Pancreas (tissue), 10 donors: ENCODE measurements around the gene LAMA4. TPM values are rescaled to one million over a fixed set of nuclear protein-coding genes. Genes with fewer than 3 reads are reported as not detected.

ENCODE experiments used
- ATAC-seq, 4 donors: fragments of 200-7000 bp; cut with Tn5 transposase; one replicate each; pipeline versions ENCODE4 v1.8.0 to v1.9.1; 2020; ENCODE audit warnings: mild to moderate bottlenecking in 4 of 4, moderate library complexity in 4 of 4
- DNase-seq, 6 donors: peaks; one replicate each; pipeline ENCODE4 v3.0.0-alpha.2; 2020
- FAIRE-seq: peaks from 2 replicates; lab custom pipeline; 2012; peaks lifted over from hg19 to GRCh38; lab: Jason Lieb, UNC
- H3K27ac ChIP-seq, 4 donors: fragments of 200-600 bp; sonication (generic); 1 replicate in 3 of 4; 2 replicates in 1 of 4; pipeline versions ENCODE4 v1.5.0 to v1.8.0; 2020
- H3K27me3 ChIP-seq, 4 donors: fragments of 200-600 bp; one replicate each; pipeline ENCODE4 v1.8.0; 2021
- H3K36me3 ChIP-seq, 3 donors: fragments of 200-600 bp; sonication (generic) in 1 of 3; one replicate each; pipeline versions ENCODE4 v1.5.0 to v1.8.0; 2020 to 2021
- H3K4me1 ChIP-seq, 3 donors: fragments of 200-600 bp; one replicate each; pipeline ENCODE4 v1.8.0; 2021
- H3K4me3 ChIP-seq, 4 donors: fragments of 200-600 bp; sonication (generic) in 2 of 4; one replicate each; pipeline versions ENCODE4 v1.5.0 to v1.8.0; 2020 to 2021
- H3K9me3 ChIP-seq, 4 donors: fragments of 200-600 bp; one replicate each; pipeline ENCODE4 v1.8.0; 2021
- CTCF ChIP-seq, 4 donors: fragments of 200-600 bp; sonication (generic) in 3 of 4; IDR thresholded peaks; one replicate each; pipeline versions ENCODE4 v1.5.0 to v1.8.0; 2021; ENCODE audit warnings: antibody characterized with exemption in 4 of 4
- WGBS, 2 donors: extraction: QIAGEN DNeasy Blood & Tissue Kit; methylation state at CpG; one replicate each; pipeline ENCODE4 v1.1.7; 2013; 5-methylcytosine and 5-hydroxymethylcytosine counted together
- intact Hi-C, 3 donors: fragments of 100-400 bp; cut with DNase I; formaldehyde crosslinking; loops; one replicate each; pipeline versions ENCODE4 v1.11.1 to v1.14.2; 2022
- polyA plus RNA-seq, 2 donors: library from polyadenylated mRNA; stranded (reverse); fragments of 200-250 nt; gene quantifications; one replicate each; pipeline ENCODE4 v1.2.3, GENCODE V29; 2013
- total RNA-seq, 6 donors: library from RNA; stranded (reverse); fragmentation: NEBNext Ultra II Directional in 4 of 6; extraction: Animal tissue kit (Norgen Biotek cat#: 25700) in 4 of 6; gene quantifications; one replicate each; pipeline versions ENCODE4 v1.2.1 to v1.2.4, GENCODE V29; 2021 to 2023
- donor health status: healthy with polysubstance abuse.
- donor health status: DM: no; HTN: no; CAD: no; lungs with moderate emphysema.
- donor health status: DM: no; HTN: no; CAD: no.
- donor health status: control.
- donor health status: control.
- donor health status: Bipolar disorder and iron deficiency.
- donor health status: DM: yes; HTN: yes; CAD: no.
- donor health status: DM: no; HTN: no; CAD: no.
- donor health status: DM: no; HTN: no; CAD: no.
- donor health status: DM: yes; HTN: yes; CAD: no.

LAMA4 gene
- total and polyA plus RNA-seq, 8 donors = 1.3 to 14.0 (median 4.3) TPM

GRCh38 chr6:112130878-112131277 is 123.5 kb downstream of the LAMA4 start:
- 51 to 56% methylated on average over 3 of the region's 3 CpGs for WGBS, 2 donors
- no peaks in the 10 kb centered on the region for H3K36me3 ChIP-seq

GRCh38 chr6:112128208-112128607 is 126.2 kb downstream of the LAMA4 start:
- Histone ChIP-seq H3K4me3 (no peak overlapping the region), H3K27ac (no peak overlapping the region), H3K36me3 (no peaks in the 10 kb centered on the region), H3K9me3 (no peaks in the 10 kb centered on the region), H3K27me3 (peaks cover 0 to 3% (median 0%) of the 10 kb centered on the region in 4 donors), H3K4me1 (no peaks in the 10 kb centered on the region)
- 41 to 46% methylated on average over 5 of the region's 5 CpGs for WGBS, 2 donors
- ATAC-seq = no peak
- no peak for DNase-seq
- intact Hi-C loops = no loop called here
- no peak for FAIRE-seq
- TF ChIP-seq CTCF (IDR thresholded peaks at IDR 0.05) = no peak

More at GRCh38 chr6:112130878-112131277, 123.5 kb downstream of the LAMA4 start:
- H3K4me3 ChIP-seq = no peak overlapping the region
- intact Hi-C loops = no loop called here
- H3K4me1 ChIP-seq = no peaks in the 10 kb centered on the region
- H3K9me3 ChIP-seq = no peaks in the 10 kb centered on the region
- TF ChIP-seq CTCF (IDR thresholded peaks at IDR 0.05) = no peak
- FAIRE-seq (no peak), DNase-seq (no peak), ATAC-seq (no peak)
- H3K27me3 ChIP-seq = peaks cover 0 to 3% (median 0%) of the 10 kb centered on the region in 4 donors
- H3K27ac ChIP-seq = no peak overlapping the region

GRCh38 chr6:112123982-112124381 is 130.4 kb downstream of the LAMA4 start:
- DNase-seq (no peak), FAIRE-seq (no peak), ATAC-seq (no peak)
- peaks cover 0 to 6% (median 0%) of the 10 kb centered on the region in 4 donors for H3K27me3 ChIP-seq
- no peaks in the 10 kb centered on the region for H3K9me3 ChIP-seq
- intact Hi-C loops = no loop called here
- H3K4me3 ChIP-seq = no peak overlapping the region
- no peak overlapping the region for H3K27ac ChIP-seq
- H3K36me3 ChIP-seq = no peaks in the 10 kb centered on the region
- 90 to 92% methylated on average over 1 of the region's 1 CpG for WGBS, 2 donors
- no peaks in the 10 kb centered on the region for H3K4me1 ChIP-seq
- no peak for TF ChIP-seq CTCF (IDR thresholded peaks at IDR 0.05)

GRCh38 chr6:112122756-112123155 is 131.6 kb downstream of the LAMA4 start:
- Histone ChIP-seq H3K36me3 (no peaks in the 10 kb centered on the region), H3K9me3 (no peaks in the 10 kb centered on the region), H3K27ac (no peak overlapping the region), H3K4me1 (no peaks in the 10 kb centered on the region), H3K4me3 (no peak overlapping the region), H3K27me3 (peaks cover 0 to 6% (median 0%) of the 10 kb centered on the region in 4 donors)
- 88% methylated on average over 2 of the region's 2 CpGs for WGBS, 2 donors
- DNase-seq = no peak
- TF ChIP-seq CTCF (IDR thresholded peaks at IDR 0.05) = no peak
- FAIRE-seq = no peak
- intact Hi-C loops = no loop called here
- ATAC-seq = no peak

GRCh38 chr6:112118034-112118433 is 136.3 kb downstream of the LAMA4 start:
- H3K36me3 ChIP-seq = no peaks in the 10 kb centered on the region
- no peak for TF ChIP-seq CTCF (IDR thresholded peaks at IDR 0.05)
- peaks cover 0 to 6% (median 0%) of the 10 kb centered on the region in 4 donors for H3K27me3 ChIP-seq
- H3K9me3 ChIP-seq = no peaks in the 10 kb centered on the region
- intact Hi-C loops = no loop called here
- no peak for DNase-seq
- no peak overlapping the region for H3K4me3 ChIP-seq
- H3K27ac ChIP-seq = no peak overlapping the region
- H3K4me1 ChIP-seq = no peaks in the 10 kb centered on the region
- ATAC-seq = no peak
- no peak for FAIRE-seq
